ENCODE measurements around the gene AP3D1. TPM values are rescaled to one million over a fixed set of nuclear protein-coding genes. Genes with fewer than 3 reads are reported as not detected.

Gene AP3D1
- total and polyA plus RNA-seq, 2 donors (not counting 3 experiments of a cell fraction or from before 2014, with no cell fraction given): 130 to 137 TPM

- no TSS peak for BruUV-seq (replicated peaks)
- no peaks in the 10 kb centered on the region for H3K9me1 ChIP-seq (replicated peaks; ENCODE audit: control insufficient read depth, extremely low read depth, insufficient read depth, low read length)
- peak overlapping the region; percentile 60 to 96 (median 61) for H3K4me3 ChIP-seq (replicated peaks in 1 of 3; ENCODE audit: insufficient read depth in 1 of 3, low read depth in 1 of 3, low read length in 3 of 3)
- H3K79me2 ChIP-seq (ENCODE audit: control insufficient read depth, insufficient read depth, low read length): peaks cover 57% of the 10 kb centered on the region
- H3K27me3 ChIP-seq (ENCODE audit: control insufficient read depth in 2 of 2, insufficient read depth in 2 of 2, low read length in 2 of 2): no peaks in the 10 kb centered on the region
- peak; percentile 37 for FAIRE-seq
- ChIA-PET CTCF (interaction anchor here (0.7 to 0.8 kb wide), 2 partner anchors 112 to 220 kb away, joined by 3 read pairs; no protein-coding TSS in a partner anchor), POLR2A (interaction anchor here (0.6 to 0.7 kb wide), 2 partner anchors 12 to 168 kb away, joined by 3 to 5 read pairs; no protein-coding TSS in a partner anchor)
- H3K4me1 ChIP-seq (ENCODE audit: control insufficient read depth, extremely low read depth, insufficient read depth, low read length): peaks cover 8% of the 10 kb centered on the region
- peak overlapping the region; percentile 94 for H3K9ac ChIP-seq (replicated peaks; ENCODE audit: extremely low read depth, insufficient read depth, low read length)
- H3K36me3 ChIP-seq (ENCODE audit: control insufficient read depth in 2 of 2, extremely low read depth in 1 of 2, insufficient read depth in 2 of 2, low read length in 2 of 2): peaks cover 0 to 8% of the 10 kb centered on the region in 2 experiments
- H4K20me1 ChIP-seq (replicated peaks; ENCODE audit: control insufficient read depth, extremely low read depth, insufficient read depth, low read length): no peaks in the 10 kb centered on the region
- peak; percentile 19 for DNase-seq (ENCODE audit: low read depth, low spot score)
- H3K27ac ChIP-seq (ENCODE audit: insufficient read depth, low read depth, low read length): peak overlapping the region; percentile 75
- H3K4me2 ChIP-seq (ENCODE audit: insufficient read depth, low read length): peak overlapping the region; percentile 69
- H3K9me3 ChIP-seq (replicated peaks; ENCODE audit: control insufficient read depth, insufficient read depth, low read length): no peaks in the 10 kb centered on the region
- intact Hi-C loops (cut with micrococcal nuclease): loop anchor here (2.0 kb wide), 1 partner anchor 221 kb away; no protein-coding TSS in a partner anchor
- TF ChIP-seq EZH2 (IDR thresholded peaks at IDR 0.05; ENCODE audit: borderline replicate concordance, low read depth, low read length, severe bottlenecking) (no peak), POLR2A (IDR thresholded peaks at IDR 0.05; ENCODE audit: low read depth, low read length) (peak; percentile 35), MAX (IDR thresholded peaks at IDR 0.05; ENCODE audit: insufficient read depth, insufficient read length) (peak; percentile 52), JUN (IDR thresholded peaks at IDR 0.05; ENCODE audit: borderline replicate concordance, insufficient read depth, insufficient read length, low read depth) (no peak), MYC (IDR thresholded peaks at IDR 0.05; ENCODE audit: low read depth, low read length) (peak; percentile 29), POLR2AphosphoS5 (IDR thresholded peaks at IDR 0.05; ENCODE audit: insufficient read depth, low read depth, low read length) (peak; percentile 20), CTCF (IDR thresholded peaks at IDR 0.05; ENCODE audit: extremely low read depth in 1 of 2, insufficient read depth in 1 of 2, low read depth in 1 of 2, low read length in 2 of 2) (no peak)
- H2AFZ ChIP-seq (ENCODE audit: low read depth, low read length): no peak overlapping the region
- dilution Hi-C loops (cut with MboI; ENCODE audit: extremely low pct_ligation_motif_present, low sequenced_read_pairs): no loop called here
Measured at GRCh38 chr19:2149980-2150793, 1.2 kb downstream of the AP3D1 start.

Data from endothelial cell of umbilical vein (primary cell).